Measurements from ENCODE around the gene ARHGAP18. TPM values are rescaled to one million over a fixed set of nuclear protein-coding genes. Genes with fewer than 3 reads are reported as not detected.

The ARHGAP18 gene
- total and polyA plus RNA-seq, 12 donors: 2.2 to 15.4 (median 4.1) TPM

DNA sequence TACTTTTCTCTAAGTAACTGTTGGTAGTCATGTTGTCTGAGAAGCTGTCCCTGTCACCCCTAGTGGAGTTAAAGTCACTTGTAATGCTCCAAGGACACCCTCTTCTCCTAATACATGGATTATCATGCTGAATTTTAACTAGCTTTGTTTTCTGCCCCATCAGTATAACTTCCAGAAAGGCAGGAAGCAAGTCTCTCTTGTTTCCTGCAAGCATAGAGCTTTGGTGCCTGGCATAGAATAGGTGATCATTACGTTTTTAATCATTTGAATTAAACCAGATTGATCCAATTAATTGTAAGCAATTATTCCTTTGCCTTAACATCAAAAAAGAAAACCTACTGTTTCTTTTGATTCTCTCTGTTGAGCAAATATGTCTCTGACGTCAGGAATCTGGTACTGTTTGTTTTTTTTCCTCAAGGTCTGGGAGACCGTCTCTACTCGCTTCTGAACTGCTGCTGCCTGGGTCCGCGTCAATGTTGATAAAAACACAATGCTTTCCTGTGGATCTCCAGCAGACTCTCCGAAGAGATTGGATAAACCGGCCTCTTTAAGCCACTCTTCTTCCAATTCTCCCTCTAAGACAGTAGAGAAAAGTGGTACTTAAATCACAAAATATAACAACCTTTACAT, 71.8 kb downstream of the ARHGAP18 start:
- H3K9me3 ChIP-seq: no peaks in the 10 kb centered on the region
- H3K4me3 ChIP-seq: no peak overlapping the region
- H3K36me3 ChIP-seq: peaks cover 0 to 55% (median 0%) of the 10 kb centered on the region in 9 donors
- H3K27ac ChIP-seq: peak overlapping the region in 7 of 10 donors; percentile 1 to 59 (median 39)
- peak in 5 of 8 donors; percentile 57 to 78 (median 61) for ATAC-seq
- peak in 1 of 2 donors; percentile 19 for DNase-seq
- H3K4me1 ChIP-seq: peaks cover 0 to 46% (median 29%) of the 10 kb centered on the region in 9 donors
- intact Hi-C loops (cut with DNase I): no loop called here
- 23 to 26% methylated on average over 8 of the region's 8 CpGs for WGBS, 2 donors
- TF ChIP-seq, protein P1, sequence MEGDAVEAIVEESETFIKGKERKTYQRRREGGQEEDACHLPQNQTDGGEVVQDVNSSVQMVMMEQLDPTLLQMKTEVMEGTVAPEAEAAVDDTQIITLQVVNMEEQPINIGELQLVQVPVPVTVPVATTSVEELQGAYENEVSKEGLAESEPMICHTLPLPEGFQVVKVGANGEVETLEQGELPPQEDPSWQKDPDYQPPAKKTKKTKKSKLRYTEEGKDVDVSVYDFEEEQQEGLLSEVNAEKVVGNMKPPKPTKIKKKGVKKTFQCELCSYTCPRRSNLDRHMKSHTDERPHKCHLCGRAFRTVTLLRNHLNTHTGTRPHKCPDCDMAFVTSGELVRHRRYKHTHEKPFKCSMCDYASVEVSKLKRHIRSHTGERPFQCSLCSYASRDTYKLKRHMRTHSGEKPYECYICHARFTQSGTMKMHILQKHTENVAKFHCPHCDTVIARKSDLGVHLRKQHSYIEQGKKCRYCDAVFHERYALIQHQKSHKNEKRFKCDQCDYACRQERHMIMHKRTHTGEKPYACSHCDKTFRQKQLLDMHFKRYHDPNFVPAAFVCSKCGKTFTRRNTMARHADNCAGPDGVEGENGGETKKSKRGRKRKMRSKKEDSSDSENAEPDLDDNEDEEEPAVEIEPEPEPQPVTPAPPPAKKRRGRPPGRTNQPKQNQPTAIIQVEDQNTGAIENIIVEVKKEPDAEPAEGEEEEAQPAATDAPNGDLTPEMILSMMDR (IDR thresholded peaks at IDR 0.05): no peak
- no peaks in the 10 kb centered on the region for H3K27me3 ChIP-seq

DNA sequence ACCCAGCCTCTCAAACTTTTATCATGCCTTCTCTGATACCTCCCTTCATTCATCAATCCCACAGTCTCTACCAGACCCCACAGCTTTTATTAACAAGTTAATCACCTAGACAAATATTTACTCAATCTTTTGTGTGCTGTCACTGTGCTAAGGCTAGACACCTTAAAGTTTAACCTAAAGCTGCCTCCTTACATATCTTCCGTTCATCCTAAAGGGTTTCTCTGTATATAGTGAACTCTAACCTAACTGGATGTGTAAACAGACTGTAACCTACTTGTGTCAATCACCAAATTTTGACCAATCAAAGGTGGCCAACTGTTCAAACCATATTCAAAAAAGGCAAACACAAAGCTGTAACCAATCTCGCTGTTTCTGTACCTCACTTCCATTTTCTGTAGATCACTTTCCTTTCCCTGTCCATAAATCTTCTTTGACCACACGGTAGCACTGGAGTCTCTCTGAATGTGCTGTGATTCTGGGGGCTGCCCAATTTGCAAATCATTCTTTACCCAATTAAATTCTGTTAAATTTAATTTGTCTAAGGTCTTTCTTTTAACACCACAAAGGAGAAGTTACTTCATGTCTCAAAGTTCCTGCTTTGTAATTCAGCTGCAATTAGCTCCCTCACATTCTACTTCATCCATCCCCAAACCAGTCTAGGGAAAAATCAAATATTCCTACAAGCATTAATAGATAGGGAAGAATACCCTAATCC, 72.5 kb downstream of the ARHGAP18 start:
- intact Hi-C loops (cut with DNase I): no loop called here
- TF ChIP-seq, protein P1 (IDR thresholded peaks at IDR 0.05): no peak
- DNase-seq: no peak
- H3K4me3 ChIP-seq: no peak overlapping the region
- 87 to 93% methylated on average over 3 of the region's 3 CpGs for WGBS, 2 donors
- H3K4me1 ChIP-seq: peaks cover 0 to 45% (median 29%) of the 10 kb centered on the region in 9 donors
- peaks cover 0 to 62% (median 0%) of the 10 kb centered on the region in 9 donors for H3K36me3 ChIP-seq
- peak overlapping the region in 7 of 10 donors; percentile 1 to 59 (median 39) for H3K27ac ChIP-seq
- H3K9me3 ChIP-seq: no peaks in the 10 kb centered on the region
- H3K27me3 ChIP-seq: no peaks in the 10 kb centered on the region
- no peak for ATAC-seq

DNA sequence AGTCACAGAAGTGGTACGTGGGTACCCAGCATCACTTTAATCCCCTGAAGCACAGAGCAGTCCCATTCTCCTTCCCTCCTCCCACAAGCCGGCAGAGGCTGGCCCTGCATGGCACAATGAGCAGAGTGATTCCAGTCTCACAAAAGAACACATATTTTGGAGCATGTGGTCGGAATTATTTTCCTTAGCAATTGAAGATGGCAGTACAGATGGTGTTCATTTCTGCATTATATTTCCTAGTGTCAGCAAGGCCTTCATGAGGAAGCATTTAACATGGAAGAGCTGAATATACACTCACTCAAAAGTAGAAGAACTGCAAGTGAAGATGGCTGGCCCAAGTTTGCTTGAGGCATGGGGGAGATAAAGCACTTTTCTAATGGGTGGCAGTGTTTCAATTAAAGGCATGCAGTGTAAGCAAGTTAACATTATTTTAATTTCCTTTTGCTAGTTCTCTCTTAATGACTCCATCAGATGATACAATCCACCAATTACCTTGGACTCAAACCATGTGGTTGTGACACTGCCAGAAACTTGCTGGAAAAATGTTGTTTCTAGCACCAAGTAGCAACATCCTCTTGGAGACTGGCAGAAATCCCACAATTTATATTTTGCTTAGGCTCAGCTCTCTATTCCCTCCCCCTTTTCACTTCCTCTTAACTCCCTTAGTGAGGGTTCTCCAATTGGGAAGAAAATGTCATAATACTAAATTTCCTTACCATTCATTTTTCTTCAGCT, 74.4 kb downstream of the ARHGAP18 start:
- 71 to 89% methylated on average over 3 of the region's 3 CpGs for WGBS, 2 donors
- intact Hi-C loops (cut with DNase I): no loop called here
- H3K4me3 ChIP-seq: no peak overlapping the region
- DNase-seq (peak in 1 of 2 donors; percentile 44), ATAC-seq (peak in 7 of 8 donors; percentile 47 to 84 (median 68))
- H3K9me3 ChIP-seq: no peaks in the 10 kb centered on the region
- H3K27me3 ChIP-seq: no peaks in the 10 kb centered on the region
- H3K27ac ChIP-seq: peak overlapping the region in 7 of 10 donors; percentile 1 to 54 (median 43)
- TF ChIP-seq, protein P1 (IDR thresholded peaks at IDR 0.05): no peak
- H3K36me3 ChIP-seq: peaks cover 0 to 63% (median 0%) of the 10 kb centered on the region in 9 donors
- H3K4me1 ChIP-seq: peaks cover 0 to 45% (median 27%) of the 10 kb centered on the region in 9 donors
